Vagina (tissue), 2 donors: ENCODE measurements around the gene SPAG16.

Source experiments
- POLR2A ChIP-seq, 2 donors: fragments of 450-650 bp; IDR thresholded peaks; one replicate each; pipeline ENCODE4 v1.6.1; 2017; ENCODE audit warnings: antibody characterized with exemption in 2 of 2, mild to moderate bottlenecking in 2 of 2, moderate library complexity in 2 of 2
- POLR2AphosphoS5 ChIP-seq, 2 donors: sonication (generic); formaldehyde crosslinking; IDR thresholded peaks; one replicate each; pipeline ENCODE4 v1.9.0; 2017; ENCODE audit warnings: antibody characterized with exemption in 2 of 2, mild to moderate bottlenecking in 2 of 2, low read depth in 1 of 2; ENCODE audit not compliant: insufficient read depth in 1 of 2
- TF ChIP-seq, protein P1 (sequence below), 3 experiments: fragments of 450-650 bp in 2 of 3; fragments of 200-600 bp in 1 of 3; sonication (generic) in 1 of 3; IDR thresholded peaks; one replicate each; pipeline ENCODE4 v1.5.1; 2017 to 2019; ENCODE audit warnings: antibody characterized with exemption in 3 of 3, mild to moderate bottlenecking in 2 of 3, moderate library complexity in 2 of 3

DNA sequence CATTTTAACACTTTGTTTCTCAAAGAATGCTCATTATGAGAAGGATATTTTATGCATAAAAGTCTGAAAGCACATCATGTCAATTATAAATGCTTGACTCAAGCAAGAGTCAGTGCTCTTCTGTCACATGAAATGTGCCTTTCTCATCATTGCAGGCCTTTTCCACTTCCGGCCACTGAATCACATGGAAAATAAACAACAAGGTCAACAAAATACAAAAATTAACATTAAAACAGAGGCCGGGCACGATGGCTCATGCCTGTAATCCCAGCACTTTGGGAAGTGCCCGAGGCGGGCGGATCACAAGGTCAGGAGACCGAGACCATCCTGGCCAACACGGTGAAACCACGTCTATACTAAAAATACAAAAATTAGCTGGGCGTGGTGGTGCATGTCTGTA, 480.6 kb downstream of the SPAG16 start:
- TF ChIP-seq, protein P1, sequence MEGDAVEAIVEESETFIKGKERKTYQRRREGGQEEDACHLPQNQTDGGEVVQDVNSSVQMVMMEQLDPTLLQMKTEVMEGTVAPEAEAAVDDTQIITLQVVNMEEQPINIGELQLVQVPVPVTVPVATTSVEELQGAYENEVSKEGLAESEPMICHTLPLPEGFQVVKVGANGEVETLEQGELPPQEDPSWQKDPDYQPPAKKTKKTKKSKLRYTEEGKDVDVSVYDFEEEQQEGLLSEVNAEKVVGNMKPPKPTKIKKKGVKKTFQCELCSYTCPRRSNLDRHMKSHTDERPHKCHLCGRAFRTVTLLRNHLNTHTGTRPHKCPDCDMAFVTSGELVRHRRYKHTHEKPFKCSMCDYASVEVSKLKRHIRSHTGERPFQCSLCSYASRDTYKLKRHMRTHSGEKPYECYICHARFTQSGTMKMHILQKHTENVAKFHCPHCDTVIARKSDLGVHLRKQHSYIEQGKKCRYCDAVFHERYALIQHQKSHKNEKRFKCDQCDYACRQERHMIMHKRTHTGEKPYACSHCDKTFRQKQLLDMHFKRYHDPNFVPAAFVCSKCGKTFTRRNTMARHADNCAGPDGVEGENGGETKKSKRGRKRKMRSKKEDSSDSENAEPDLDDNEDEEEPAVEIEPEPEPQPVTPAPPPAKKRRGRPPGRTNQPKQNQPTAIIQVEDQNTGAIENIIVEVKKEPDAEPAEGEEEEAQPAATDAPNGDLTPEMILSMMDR (IDR thresholded peaks at IDR 0.05): no peak
- no peak for TF ChIP-seq POLR2A (IDR thresholded peaks at IDR 0.05)
- TF ChIP-seq POLR2AphosphoS5 (IDR thresholded peaks at IDR 0.05; ENCODE audit: insufficient read depth in 1 of 2, low read depth in 1 of 2): no peak
